CD4-positive, alpha-beta T cell treated with Interleukin-17A for 1 hour (primary cell): ENCODE results near the gene CYSTM1.
"Not testable (repeated sequence)": the region's sequence is repeated elsewhere in the genome, so short reads cannot be mapped to it uniquely, and the experiment has no call there.

ENCODE experiments used
- DNase-seq: peaks from one replicate; pipeline ENCODE4 v3.0.0-alpha.2; 2020

The CYSTM1 gene

DNA sequence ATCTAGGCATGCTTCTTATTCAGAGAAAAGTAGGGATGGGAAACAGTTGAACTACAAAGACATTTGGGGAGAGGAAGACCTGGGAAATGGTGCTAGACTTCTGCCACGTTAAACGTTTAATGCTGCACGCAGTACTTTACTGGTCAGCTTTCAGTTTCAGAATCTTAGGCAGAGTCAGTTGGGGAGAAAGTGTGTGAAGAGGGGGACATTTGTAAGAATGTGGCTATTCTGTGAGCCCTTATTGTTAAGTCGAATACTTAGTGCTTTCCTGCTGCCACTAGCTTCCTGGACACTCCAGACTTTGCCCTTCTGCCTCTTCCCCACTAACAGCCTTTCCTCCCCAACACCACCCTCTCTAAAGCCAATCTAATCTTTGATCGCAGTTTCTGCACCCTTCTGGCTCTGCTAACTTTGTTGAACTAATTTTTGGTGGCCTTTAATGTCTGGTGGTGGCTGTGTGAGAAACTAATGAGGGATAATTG is 6.1 kb downstream of the CYSTM1 start:
- DNase-seq = no peak

DNA sequence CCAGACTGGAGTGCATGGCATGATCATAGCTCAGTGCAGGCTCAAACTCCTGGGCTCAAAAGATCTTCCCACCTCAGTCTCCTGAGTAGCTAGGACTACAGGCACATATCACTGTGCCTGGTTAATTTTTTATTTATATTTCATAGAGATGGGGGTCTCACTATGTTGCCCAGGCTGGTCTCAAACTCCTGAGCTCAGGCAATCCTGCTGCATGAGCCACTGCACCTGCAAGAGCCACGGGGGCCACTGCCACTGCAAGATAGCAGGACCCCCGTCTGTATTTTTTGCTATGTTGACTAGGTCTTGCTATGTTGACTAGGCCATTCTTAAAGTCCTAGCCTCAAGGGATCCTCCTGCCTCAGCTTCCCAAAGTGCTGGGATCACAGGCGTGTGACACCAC is 6.5 kb downstream of the CYSTM1 start:
- DNase-seq = no peak

DNA sequence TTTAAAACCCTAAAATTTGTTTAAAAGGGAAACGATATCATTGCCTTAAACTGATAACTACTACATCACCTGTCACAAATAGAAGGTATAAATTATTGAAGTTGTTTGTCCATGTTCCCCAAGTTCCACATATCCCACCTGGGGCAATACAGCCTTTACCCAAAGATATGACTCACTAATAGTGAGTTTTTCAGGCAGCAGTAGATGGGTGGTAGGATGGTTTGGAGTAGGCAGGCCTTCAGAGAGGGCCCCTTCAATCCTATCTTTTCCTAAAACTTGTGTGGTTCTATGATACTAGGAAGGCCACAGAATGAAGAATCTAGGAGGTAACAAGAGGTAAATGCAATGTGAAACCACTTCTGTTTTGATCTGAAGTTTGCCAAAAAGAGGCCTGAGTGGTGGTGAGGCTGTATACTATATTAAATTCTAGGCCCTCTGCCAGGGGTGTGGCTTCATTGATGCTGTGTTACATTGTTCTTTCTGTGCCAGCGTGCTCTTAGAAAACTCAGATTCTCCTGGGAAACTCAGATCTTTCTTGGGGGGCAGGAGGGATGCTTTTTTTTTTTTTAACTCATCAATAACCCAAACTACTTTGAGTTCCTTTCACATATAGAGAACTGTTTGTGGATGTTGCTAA is 7.2 kb downstream of the CYSTM1 start:
- DNase-seq = no peak

DNA sequence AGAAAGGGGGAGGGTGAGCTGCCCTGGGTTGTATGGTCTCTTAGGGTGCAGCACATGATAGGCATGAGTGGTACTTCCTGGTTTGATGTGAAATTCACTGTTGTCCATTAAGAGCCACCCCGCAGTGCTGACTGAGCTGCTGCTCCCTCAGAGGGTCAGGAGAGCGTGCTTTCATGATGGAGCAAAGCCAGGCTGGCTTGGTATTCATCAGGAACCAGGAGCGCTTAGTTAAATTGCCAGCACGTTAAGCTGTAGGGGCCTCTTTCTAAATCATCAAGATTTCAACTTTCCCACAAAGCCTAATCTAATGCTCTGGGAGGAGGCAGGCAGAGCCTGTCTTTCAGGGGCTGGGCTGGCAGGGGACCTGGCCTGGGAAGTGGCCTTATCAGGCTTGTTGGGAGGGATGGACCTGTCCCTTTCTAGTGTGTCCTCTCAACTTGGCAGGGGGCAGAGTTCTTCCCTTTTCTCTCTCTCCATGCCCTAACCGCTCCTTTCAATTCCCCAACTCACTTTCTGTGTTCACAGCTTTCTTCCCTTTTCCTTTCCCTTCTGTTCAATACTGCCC is 7.9 kb downstream of the CYSTM1 start:
- DNase-seq = no peak

DNA sequence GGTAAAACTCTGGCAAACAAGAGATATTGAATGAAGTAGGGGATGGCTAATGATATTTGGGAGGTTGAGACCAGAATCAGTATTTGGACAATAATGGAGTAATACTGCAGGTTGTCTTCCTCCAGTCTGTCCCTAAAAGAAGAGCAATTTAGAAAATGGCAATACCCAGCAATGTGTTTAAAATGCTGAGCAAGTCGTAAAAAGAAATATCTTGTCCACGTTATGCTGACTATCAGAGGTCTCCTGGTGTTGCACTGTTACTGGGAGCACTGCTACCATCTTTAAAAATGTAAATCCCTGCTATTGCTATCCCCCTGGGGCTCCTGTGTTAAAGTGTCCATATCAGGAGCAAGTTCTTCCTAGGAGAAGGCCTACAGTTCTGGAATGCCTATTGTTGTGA is 10.4 kb downstream of the CYSTM1 start:
- no peak for DNase-seq

DNA sequence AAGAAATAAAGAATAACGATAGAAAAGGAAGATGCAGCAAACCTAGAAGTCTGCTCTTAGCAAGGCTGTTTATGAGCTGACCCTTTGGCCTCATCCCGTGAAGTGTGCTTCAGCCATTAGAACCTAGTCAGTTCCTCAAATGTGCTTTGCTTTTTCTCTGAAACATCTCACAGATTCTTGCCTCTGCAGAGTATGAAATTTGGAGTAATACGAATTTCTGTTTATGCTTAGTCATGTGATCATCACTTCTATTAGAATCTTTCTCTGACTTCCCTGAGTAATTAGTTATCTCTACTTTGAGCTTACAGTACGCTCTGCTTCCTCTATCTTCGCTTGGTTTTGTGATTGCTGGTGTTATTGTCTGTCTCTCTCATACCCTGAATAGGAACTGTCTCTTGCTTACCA is 11.3 kb downstream of the CYSTM1 start:
- no peak for DNase-seq

DNA sequence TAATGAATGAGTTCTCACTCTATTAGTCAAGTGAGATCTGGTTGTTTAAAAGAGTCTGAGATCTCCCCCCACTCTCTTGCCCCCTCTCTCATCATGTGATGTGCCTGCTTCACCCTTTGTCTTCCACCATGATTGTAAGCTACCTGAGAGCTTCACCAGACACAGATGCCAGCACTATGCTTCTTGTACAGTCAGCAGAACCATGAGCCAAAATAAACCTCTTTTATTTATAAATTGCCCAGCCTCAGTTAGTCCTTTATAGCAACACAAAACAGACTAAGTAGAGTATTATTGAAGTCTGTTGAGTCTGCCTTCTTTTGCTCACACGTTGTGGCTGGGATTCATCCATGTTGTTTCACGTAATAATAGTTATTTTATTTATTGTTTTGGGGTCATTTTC is 14.3 kb downstream of the CYSTM1 start:
- DNase-seq = no peak

DNA sequence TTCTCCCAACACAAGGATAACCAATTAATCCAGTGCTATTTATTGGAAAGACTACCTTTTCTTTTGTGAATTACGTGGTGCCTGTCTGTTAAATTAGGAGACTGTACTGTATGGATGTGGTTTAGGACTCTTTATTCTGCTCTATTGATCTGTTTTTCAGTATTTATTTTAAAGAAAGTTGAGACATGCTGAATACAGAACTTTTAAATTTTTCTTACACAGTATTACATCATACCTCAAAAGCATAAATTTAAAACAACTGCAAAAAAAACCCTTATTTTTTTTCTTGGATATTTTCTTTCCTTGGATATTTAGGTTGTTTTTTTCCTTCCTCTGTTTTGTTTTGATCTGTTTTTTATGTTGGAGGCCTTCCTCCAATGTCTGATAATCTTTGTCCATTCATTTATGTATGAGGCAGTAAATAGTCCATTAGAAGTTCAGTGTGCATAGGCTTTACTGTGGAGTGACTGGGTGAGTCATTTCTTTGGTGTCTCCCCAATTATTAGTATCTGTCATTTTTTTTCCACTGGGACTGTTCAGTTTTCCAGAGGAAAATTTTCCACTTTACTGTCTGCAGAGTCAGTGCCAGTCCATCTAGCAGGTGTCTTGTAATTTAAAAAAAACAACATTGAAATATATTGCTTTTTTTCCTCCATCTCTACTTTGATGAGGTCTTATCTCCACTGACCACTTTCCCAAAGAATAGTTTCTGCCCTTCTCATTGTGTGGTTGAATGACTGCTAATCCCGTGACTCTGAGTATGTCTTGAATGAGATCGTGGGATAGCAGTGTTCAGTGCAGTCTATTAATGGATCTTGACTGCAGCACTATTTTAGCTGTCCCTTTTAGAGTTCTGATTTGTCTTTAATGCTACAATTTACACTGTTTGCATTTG is 15.2 kb downstream of the CYSTM1 start:
- no peak for DNase-seq

DNA sequence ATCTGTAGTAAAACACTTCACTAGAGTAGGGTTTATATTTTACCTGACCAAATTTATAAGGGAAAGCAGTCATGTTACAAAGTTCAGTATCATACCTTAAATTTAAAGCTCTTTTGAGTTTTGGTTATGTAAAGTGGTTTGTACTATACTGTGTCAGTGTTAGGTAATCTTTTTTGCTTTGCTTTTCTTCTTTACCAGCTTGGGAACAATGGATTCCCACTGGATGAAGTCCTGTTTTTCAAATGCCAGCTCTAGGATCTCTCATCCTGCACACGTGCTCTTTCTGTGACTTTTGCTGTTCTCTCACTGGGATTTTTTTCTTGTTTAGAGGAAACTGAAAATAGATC is 15.9 kb downstream of the CYSTM1 start:
- DNase-seq = no peak

DNA sequence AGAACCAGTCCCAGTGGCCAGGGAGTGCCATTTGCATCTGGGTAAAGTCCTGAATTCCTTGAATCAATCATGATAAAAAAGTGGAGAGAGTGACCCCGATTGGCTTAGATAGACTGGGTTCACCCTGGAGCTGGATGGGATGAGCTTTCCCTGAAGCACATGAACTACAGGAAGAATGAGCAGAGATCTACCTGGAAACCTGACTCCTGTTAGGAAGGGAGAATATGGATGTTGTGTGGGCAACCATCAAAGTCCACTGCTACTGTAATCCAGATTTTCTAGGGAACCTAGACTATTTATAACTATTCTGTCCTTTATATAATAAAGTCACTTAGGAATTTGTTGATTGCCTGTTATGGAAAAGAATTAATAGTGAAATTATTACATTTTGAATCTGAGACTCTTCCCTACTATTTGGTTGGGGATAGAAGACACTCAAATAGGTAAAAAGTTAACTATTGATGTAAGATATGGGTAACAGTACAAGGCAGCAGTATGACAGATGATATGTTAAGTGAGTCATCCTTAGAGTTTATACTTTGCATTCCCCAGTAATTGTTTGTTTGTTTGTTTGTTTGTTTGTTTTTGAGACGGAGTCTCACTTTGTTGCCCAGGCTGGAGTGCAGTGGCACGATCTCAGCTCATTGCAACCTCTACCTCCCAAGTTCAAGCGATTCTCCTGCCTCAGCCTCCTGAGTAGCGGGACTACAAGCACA is 17.9 kb downstream of the CYSTM1 start:
- no peak for DNase-seq

DNA sequence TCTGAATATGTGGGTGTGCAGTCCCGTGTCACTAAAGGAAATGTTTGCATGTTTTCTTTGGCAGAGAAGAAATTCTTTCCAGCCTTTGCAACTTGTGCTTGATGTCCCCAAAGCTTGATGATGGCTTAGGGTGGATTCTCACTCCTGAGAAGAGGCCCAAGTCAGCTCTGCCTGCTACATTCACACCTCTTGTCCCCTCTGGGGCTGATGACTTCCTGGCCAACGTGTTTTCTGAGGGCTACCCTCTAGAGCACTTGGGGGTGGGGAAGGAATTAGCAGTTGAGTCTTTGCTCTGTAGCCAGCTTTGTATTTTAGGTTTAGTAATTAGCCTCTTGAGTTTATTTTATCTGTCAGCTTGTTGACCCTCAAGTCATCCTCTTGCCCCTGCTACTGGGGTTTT is 19.7 kb downstream of the CYSTM1 start:
- DNase-seq = no peak

DNA sequence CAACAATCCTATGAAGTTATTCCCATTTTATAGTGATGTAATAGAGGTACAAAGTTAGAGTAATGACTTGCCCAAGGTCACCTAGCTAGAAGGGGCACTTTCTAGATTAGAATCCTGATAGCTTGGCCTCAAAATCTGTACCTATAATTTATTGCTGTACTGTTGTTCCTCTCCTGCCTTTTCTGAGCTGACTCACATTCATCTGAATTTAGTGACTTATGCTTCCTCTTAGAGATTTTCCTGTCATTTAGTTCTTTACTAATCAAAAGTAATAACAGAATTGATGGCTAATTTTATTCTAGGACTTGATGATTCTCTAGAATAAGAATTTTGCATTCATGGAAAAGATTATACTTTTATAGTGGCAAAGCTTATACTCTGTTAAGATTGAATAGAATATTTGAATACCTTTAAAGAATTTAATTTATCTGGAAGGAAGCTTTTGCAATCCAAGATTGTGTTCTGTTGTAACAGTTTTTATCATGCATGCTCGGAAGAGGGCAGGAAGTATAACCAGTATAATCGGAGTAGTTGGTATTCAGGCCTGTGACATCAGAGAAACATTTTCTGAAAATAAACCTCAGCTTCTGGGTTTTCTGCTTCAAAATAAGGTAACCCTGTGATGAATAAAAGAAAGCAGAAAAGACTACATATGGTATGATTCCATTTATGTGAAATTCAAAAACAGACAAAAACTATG is 21.3 kb downstream of the CYSTM1 start:
- no peak for DNase-seq

DNA sequence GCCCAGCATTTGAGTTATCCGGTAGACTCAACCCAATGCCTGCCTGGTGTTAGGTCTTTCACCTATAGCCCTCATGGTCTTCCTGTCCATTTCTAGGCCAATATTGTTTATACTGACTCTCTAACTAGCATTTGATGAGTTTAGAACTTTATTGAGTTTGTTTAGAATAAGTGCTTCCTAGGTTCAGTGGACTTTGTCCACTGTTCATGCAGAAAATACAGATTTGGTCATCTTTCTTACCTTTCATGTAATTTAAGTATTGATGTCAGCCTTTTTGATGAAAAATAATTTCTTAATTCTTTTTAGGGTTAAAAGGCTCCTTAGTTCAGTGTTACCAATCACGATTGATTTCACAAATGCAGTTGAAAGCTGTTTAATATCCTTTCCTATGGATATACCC is 22.0 kb downstream of the CYSTM1 start:
- no peak for DNase-seq

DNA sequence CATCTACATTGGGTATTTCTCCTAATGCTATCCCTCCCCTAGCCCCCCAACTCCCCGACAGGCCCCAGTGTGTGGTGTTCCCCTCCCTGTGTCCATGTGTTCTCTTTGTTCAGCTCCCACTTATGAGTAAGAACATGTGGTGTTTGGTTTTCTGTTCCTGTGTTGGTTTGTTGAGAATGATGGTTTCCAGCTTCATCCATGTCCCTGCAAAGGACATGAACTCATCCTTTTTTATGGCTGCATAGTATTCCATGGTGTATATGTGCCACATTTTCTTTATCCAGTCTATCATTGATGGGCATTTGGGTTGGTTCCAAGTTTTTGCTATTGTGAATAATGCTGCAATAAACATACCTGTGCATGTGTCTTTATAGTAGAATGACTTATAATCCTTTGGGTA is 23.9 kb downstream of the CYSTM1 start:
- DNase-seq = not testable (repeated sequence)

DNA sequence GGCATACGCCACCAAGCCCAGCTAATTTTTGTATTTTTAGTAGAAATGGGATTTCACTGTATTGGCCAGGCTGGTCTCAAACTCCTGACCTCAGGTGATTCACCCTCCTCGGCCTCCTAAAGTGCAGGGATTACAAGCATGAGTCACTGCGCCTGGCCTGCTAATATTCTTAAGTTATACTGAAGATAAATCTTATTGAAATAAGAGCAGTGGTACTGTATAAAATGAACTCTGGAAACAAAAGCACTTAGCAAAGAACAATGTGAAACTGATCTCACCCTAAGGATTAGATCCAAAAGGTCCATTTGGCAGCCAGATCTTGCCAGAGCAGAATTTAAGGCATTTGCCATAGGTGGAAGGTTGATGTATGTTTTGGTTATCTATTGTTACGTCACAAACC is 27.1 kb downstream of the CYSTM1 start:
- no peak for DNase-seq

DNA sequence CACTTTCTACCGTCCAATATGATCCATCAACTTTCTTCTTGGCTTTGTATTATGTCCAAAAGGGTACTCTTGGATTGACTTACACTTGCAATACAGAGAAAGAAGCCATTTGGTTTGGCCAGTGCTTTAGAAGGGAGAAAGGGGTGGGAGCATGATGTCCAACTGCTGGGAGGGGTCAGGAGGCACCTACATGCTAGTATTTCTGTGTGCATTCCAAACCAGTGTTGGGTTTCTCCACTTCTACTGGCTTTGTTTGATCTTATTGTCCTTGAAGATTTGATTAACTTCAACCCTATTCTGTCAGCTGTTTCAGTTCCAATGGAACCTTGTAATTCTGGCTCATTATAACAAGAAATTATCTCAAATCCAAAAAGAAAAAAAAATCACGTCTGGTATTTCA is 27.6 kb downstream of the CYSTM1 start:
- no peak for DNase-seq

DNA sequence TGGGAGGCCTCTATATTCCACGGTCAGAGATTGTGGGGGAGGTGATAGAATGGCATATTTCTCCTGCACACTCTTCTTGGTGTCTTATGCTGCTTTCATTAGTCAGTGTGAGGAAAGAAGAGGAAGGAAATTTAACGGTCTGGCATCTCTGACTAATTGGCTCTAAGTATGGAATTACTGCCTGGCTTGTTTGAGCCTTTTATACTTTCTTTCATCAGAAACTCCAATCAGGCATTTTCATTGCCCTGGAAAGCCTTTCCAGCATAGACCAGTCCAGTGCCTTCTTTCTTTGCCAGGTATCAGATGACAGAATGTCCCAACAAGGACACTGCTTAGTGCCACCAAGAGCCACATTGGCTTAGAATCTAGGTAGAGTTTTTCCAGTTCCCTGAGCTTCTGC is 30.2 kb downstream of the CYSTM1 start:
- no peak for DNase-seq

DNA sequence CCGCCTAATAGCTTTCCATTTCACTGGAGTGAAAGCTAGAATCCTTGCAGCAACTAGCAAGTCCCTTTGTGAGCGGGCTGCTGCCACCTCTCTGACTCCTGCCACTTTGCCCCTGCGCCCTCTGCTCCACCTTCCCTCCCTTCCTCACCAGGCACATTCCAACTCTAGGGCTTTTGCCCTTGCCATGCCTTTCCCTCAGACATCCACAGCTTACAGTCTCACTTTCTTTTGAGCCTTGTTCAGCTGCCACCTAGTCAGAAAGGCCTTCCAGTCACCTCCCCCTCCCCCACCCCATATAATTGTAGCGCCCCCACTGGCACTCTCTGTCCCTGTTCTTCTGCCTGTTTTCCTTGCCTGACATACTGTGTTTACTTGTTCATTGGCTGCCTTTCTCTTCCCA is 31.0 kb downstream of the CYSTM1 start:
- DNase-seq = no peak

DNA sequence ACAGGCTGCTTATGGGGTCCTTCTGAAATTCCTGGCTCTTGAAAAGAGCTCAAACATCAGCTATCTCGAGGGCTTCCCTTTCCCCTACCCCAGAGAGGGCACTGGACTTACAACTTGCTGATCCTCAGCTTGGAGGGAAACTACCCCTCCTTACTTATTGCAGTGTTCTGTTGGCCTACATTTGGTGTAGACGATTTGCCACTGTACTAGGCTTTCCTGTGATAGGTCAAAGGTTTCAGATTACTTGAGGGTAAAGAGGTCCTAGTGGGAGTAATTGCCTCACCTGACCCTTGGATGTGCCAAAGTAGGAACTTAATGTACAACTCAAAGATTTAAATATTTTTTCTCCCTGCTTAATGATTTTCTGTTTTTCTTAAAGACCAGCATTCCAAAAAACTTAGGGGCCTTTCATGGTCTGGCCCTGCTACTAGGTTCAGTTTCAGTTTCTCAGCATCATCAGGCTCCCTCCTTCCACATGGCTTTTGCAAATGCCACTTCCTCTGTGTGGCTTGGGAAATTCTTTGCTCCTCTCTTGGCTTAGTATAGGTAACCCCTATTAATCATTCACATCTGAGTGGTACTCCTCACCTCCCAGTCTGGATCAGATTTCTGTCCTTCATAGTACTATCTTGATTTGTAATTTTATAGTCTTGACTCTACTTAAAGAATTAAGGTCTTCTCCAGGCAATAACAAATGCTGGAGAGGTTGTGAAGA is 32.4 kb downstream of the CYSTM1 start:
- DNase-seq = no peak

DNA sequence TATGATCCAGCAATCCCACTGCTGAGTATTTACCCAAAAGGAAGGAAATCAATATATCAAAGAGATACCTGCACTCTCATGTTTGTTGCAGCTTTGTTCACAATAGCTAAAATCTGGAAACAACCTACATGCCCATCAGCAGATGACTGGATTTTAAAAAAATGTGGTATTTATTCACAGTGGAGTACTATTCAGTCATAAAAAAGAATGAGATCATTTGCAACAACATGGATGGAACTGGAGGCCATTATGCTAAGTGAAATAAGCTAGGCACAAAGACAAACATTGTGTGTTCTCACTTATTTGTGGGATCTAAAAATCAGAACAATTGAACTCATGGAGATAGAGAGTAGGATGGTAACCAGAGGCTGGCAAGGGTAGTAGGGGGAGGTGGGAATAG is 33.1 kb downstream of the CYSTM1 start:
- no peak for DNase-seq

DNA sequence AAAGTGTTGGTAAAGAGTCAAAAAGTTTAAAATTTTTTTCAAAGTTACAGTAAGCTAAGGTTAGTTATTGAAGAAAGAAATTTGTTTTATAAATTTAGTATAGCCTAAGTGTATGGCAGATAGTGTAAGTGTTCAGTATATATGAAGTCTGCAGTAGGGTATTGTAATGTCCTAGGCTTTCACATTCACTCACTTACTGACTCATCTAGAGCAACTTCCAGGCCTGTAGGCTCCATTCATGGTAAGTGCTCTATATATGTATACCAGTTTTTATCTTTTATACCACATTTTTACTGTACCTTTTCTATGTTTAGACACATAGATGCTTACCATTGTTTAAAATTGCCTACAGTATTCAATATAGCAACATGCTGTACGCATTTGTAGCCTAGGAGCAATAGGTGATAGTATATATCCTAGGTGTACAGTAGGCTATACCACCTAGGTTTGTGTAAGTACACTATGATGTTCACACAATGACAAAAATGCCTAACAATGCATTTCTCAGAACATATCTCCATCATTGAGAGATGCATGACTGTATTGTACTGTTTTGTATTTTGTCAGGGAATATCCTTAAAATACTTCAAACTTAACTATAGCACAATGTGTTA is 38.5 kb downstream of the CYSTM1 start:
- no peak for DNase-seq

DNA sequence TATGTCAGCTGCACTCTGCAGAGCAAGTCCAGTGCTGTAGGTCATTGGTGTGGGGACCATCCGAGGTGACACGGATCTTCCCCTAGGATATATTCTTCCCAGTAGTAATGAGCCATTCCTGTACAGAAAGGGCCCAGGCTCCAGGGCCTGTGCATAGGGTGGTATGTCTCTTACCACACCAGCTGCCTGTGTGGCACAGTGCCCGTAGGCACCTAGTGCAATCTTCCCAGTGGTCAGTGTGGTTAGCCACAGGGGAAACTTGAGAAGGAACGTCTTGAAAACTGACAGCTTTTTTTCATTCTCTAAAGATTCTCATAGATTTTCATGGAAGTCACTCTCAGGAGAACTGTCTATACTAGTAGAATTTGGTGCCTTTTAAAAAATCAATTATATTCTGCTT is 39.8 kb downstream of the CYSTM1 start:
- peak; percentile 7 for DNase-seq
